ENCODE data around the gene PAX2.
"Not testable (repeated sequence)": the region's sequence is repeated elsewhere in the genome, so short reads cannot be mapped to it uniquely, and the experiment has no call there.

The PAX2 gene

DNA sequence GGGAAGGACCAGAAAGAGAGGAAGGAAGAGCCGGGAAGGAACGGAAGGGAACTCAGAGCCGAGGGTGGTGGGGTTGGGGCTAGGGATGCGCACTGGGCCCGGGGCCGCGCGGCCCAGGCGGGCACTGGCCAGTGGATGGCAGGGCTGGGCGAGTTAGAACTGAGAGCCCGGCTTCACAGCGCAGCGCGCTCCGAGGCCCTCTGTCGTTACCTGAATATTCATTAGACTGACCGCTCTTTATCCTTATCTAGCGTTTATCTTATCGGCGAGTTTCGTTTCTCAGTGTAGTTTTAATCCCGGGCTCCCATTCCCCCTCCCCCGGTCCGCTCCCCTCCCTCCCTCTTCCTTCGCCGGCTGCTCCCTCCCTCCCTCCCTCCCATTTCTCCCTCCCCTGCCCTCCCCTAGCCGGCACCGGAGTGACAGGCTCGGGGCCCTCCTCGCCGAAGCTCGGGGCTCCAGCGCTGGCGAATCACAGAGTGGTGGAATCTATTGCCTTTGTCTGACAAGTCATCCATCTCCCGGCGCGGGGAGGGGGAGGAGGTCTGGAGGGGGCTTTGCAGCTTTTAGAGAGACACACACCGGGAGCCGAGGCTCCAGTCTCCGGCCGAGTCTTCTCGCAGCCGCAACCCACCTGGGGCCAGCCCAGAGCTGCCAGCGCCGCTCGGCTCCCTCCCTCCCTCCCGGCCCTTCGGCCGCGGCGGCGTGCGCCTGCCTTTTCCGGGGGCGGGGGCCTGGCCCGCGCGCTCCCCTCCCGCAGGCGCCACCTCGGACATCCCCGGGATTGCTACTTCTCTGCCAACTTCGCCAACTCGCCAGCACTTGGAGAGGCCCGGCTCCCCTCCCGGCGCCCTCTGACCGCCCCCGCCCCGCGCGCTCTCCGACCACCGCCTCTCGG is at the start of gene PAX2:
Gene PAX2, plus strand, starts transcription at position 596 of the 895 bp plus-strand sequence. CDS start 679 bp downstream, outside the sequence.
- H3K4me3 ChIP-seq (ENCODE audit: low read depth, low read length) = 0 out of 2 replicates have a peak within 1 kb of the TSS, but pooled peaks have one; percentile 12
- DNase-seq (ENCODE audit: low read depth, low spot score) = no peak
- POLR2A ChIA-PET = no interaction called here

DNA sequence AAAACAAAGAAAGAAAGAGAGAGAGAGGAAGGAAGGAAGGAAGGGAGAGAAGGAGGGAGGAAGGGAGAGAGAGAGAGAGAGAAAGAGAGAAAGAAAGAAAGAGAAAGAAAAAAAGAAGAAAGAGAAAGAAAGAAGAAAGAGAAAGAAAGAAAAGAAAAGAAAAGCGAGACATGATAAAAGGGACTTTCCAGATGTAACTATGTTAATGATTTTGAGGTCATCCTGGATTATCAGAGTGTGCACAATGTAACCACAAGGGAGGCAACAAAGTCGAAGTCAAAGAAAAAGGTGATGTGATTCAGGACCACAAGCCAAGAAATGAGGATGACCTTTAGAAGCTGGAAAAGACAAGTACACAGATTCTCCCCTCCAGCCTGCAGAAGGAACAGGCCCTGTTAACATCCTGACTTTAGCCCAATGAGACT is 48.9 kb upstream of the PAX2 start:
- POLR2A ChIA-PET = no interaction called here
- CTCF ChIA-PET = no interaction called here
- no peak for DNase-seq (ENCODE audit: low read depth, low spot score)
- H3K4me3 ChIP-seq (ENCODE audit: low read depth, low read length) = no peak overlapping the region
- TF ChIP-seq, protein P1, sequence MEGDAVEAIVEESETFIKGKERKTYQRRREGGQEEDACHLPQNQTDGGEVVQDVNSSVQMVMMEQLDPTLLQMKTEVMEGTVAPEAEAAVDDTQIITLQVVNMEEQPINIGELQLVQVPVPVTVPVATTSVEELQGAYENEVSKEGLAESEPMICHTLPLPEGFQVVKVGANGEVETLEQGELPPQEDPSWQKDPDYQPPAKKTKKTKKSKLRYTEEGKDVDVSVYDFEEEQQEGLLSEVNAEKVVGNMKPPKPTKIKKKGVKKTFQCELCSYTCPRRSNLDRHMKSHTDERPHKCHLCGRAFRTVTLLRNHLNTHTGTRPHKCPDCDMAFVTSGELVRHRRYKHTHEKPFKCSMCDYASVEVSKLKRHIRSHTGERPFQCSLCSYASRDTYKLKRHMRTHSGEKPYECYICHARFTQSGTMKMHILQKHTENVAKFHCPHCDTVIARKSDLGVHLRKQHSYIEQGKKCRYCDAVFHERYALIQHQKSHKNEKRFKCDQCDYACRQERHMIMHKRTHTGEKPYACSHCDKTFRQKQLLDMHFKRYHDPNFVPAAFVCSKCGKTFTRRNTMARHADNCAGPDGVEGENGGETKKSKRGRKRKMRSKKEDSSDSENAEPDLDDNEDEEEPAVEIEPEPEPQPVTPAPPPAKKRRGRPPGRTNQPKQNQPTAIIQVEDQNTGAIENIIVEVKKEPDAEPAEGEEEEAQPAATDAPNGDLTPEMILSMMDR (IDR thresholded peaks at IDR 0.05; ENCODE audit: insufficient read depth, low read length, missing control alignments) = no peak

More for the DNA sequence above, at the start of gene PAX2:
- TF ChIP-seq, protein P1 (IDR thresholded peaks at IDR 0.05; ENCODE audit: insufficient read depth, low read length, missing control alignments) = no peak
- CTCF ChIA-PET = interaction anchor here (1.8 to 2.6 kb wide), 4 partner anchors 11 to 184 kb away, joined by 7 to 12 read pairs (median 9); no protein-coding TSS in a partner anchor

DNA sequence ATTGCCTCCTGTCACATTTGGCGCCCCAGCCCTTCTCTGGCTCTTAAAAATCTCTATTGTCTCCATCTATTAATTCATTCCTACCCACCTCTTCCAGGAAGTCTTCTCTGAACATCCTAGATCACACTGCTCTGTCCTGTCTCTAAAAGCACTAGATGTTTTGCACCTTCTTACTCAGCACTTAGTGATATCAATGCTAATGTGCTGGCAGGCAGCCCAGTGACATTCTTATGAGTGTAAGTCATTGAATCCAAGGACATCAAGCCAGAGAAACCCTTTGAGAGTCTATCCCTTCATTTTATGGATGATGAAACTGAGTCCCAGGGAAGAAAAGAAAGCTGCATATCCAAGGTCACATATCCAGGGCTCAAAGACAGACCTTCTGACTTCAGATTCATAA is 48.3 kb upstream of the PAX2 start:
- TF ChIP-seq, protein P1 (IDR thresholded peaks at IDR 0.05; ENCODE audit: insufficient read depth, low read length, missing control alignments) = no peak
- ChIA-PET CTCF (no interaction called here), POLR2A (no interaction called here)
- no peak overlapping the region for H3K4me3 ChIP-seq (ENCODE audit: low read depth, low read length)
- peak; percentile 2 for DNase-seq (ENCODE audit: low read depth, low spot score)

DNA sequence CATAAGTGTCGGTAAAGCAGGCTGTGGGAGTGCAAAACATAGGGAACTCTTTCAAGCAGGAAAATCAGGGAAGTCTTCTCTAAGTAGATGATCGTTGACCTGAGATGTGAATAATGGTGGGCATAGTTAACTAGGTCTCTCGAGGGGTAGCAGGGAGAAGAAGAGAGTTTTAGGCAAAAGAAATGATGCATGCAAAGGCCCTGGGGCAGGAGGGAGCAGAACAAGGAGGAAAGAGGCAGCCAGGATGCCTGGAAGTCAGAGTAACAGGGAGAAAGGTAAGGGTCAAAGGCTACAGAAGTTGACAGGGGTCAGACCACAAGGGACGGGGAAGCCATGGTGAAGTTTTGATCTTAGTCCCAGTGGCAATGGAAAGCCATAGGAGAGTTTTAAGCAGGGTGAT is 47.8 kb upstream of the PAX2 start:
- DNase-seq (ENCODE audit: low read depth, low spot score) = no peak
- TF ChIP-seq, protein P1 (IDR thresholded peaks at IDR 0.05; ENCODE audit: insufficient read depth, low read length, missing control alignments) = no peak
- H3K4me3 ChIP-seq (ENCODE audit: low read depth, low read length) = no peak overlapping the region
- CTCF ChIA-PET = no interaction called here
- POLR2A ChIA-PET = no interaction called here

DNA sequence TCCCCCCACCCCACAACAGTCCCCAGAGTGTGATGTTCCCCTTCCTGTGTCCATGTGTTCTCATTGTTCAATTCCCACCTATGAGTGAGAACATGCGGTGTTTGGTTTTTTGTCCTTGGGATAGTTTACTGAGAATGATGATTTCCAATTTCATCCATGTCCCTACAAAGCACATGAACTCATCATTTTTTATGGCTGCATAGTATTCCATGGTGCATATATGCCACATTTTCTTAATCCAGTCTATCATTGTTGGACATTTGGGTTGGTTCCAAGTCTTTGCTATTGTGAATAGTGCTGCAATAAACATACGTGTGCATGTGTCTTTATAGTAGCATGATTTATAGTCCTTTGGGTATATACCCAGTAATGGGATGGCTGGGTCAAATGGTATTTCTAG is 43.7 kb upstream of the PAX2 start:
- DNase-seq (ENCODE audit: low read depth, low spot score); POLR2A ChIA-PET; H3K4me3 ChIP-seq (ENCODE audit: low read depth, low read length); CTCF ChIA-PET: not testable (repeated sequence)

DNA sequence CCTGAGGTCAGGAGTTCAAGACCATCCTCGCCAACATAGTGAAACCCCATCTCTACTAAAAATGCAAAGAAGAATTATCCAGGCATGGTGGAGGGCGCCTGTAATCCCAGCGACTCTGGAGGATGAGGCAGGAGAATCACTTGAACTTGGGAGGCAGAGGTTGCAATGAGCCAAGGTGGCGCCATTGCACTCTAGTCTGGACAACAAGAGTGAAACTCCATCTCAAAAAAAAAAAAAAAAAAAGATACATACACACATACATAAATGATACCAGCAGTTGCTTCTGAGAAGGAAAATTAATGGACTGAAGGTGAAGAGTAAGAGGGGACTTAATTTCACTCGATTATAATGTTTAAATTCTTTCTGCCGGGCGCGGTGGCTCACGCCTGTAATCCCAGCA is 40.2 kb upstream of the PAX2 start:
- no peak overlapping the region for H3K4me3 ChIP-seq (ENCODE audit: low read depth, low read length)
- POLR2A ChIA-PET = no interaction called here
- no peak for DNase-seq (ENCODE audit: low read depth, low spot score)
- CTCF ChIA-PET = no interaction called here
- TF ChIP-seq, protein P1 (IDR thresholded peaks at IDR 0.05; ENCODE audit: insufficient read depth, low read length, missing control alignments) = no peak

Measured in AG04449 (cell line).